Adrenal gland (tissue), 5 donors: ENCODE results near the gene ABCD2.

ENCODE experiments used
- POLR2A ChIP-seq, 2 donors: fragments of 450-650 bp; IDR thresholded peaks; one replicate each; pipeline ENCODE4 v1.6.1; 2017; ENCODE audit warnings: antibody characterized with exemption in 2 of 2, mild to moderate bottlenecking in 2 of 2, moderate library complexity in 1 of 2
- TF ChIP-seq, protein P1 (sequence below), 6 experiments: fragments of 450-650 bp in 4 of 6; fragments of 200-600 bp in 2 of 6; sonication (generic) in 1 of 6; IDR thresholded peaks; 1 replicate in 5 of 6; 2 replicates in 1 of 6; pipeline versions ENCODE4 v1.5.1 to v1.8.0; 2016 to 2021; ENCODE audit warnings: antibody characterized with exemption in 6 of 6, mild to moderate bottlenecking in 2 of 6, moderate library complexity in 1 of 6
- donor health status: DM: no; HTN: no; CAD: no.

DNA sequence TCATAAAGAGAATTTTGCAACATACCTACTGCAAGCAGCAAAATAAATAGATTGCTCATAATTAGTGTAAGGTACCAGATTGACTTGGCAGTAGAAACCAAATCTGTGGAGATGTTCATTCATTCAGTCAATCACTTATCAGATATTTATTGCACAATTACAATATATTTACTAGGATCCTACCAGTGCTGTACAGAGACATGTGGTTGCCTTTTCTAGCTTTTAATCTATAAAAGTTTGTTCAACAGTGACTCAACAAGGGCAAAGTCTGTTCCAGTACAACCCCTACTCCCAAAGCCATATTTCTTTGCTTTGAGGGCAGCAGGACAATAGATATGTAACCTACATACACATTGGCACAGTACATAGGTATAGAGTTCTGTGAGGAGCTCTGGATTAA lies 27.3 kb downstream of the ABCD2 start:
- TF ChIP-seq, protein P1, sequence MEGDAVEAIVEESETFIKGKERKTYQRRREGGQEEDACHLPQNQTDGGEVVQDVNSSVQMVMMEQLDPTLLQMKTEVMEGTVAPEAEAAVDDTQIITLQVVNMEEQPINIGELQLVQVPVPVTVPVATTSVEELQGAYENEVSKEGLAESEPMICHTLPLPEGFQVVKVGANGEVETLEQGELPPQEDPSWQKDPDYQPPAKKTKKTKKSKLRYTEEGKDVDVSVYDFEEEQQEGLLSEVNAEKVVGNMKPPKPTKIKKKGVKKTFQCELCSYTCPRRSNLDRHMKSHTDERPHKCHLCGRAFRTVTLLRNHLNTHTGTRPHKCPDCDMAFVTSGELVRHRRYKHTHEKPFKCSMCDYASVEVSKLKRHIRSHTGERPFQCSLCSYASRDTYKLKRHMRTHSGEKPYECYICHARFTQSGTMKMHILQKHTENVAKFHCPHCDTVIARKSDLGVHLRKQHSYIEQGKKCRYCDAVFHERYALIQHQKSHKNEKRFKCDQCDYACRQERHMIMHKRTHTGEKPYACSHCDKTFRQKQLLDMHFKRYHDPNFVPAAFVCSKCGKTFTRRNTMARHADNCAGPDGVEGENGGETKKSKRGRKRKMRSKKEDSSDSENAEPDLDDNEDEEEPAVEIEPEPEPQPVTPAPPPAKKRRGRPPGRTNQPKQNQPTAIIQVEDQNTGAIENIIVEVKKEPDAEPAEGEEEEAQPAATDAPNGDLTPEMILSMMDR (IDR thresholded peaks at IDR 0.05) = no peak
- TF ChIP-seq POLR2A (IDR thresholded peaks at IDR 0.05) = no peak
